Right lobe of liver (tissue), 4 donors: ENCODE measurements around the gene CRYAB.

Experiments
- CTCF ChIP-seq, 4 donors: fragments of 200-600 bp in 3 of 4; fragments of 450-650 bp in 1 of 4; IDR thresholded peaks; one replicate each; pipeline versions ENCODE4 v1.5.1 to v1.8.0; 2016 to 2022; ENCODE audit warnings: antibody characterized with exemption in 4 of 4, mild to moderate bottlenecking in 2 of 4
- POLR2A ChIP-seq: fragments of 450-650 bp; IDR thresholded peaks from one replicate; pipeline ENCODE4 v1.6.1; 2017; ENCODE audit warnings: antibody characterized with exemption, mild to moderate bottlenecking
- donor health status: DM: no; HTN: no; CAD: no.
- donor health status: DM: no; HTN: no; CAD: no.
- donor health status: DM: no; HTN: yes; CAD: no.

GRCh38 chr11:111886032-111886431 lies 25.5 kb downstream of the CRYAB start:
- TF ChIP-seq CTCF (IDR thresholded peaks at IDR 0.05), result no peak
- TF ChIP-seq POLR2A, result no peak
